HL-60 (cell line): Measurements from ENCODE around the gene USP17L24.
A peak's percentile ranks its signal among the peaks of the same experiment; 100 is the strongest.
"Not testable (repeated sequence)": the region's sequence is repeated elsewhere in the genome, so short reads cannot be mapped to it uniquely, and the experiment has no call there.

Experiments
- DNase-seq, 2 experiments: peaks; one replicate each; pipeline ENCODE4 v3.0.0-alpha.2; 2010 to 2020; ENCODE audit warnings: low read depth in 1 of 2, low spot score in 1 of 2
- H3K27ac ChIP-seq: fragments of 250-450 bp; sonication (Bioruptor Pico); replicated peaks from 2 replicates; pipeline ENCODE4 v1.5.1; 2020; ENCODE audit warnings: mild to moderate bottlenecking, moderate library complexity
- H3K27me3 ChIP-seq: fragments of 250-450 bp; sonication (Bioruptor Pico); 2 replicates; pipeline ENCODE4 v1.5.1; 2021; ENCODE audit warnings: mild to moderate bottlenecking, moderate library complexity; ENCODE audit not compliant: insufficient read depth, poor library complexity, severe bottlenecking
- H3K4me3 ChIP-seq: replicated peaks from 2 replicates; pipeline ENCODE4 v1.5.1; 2011; ENCODE audit warnings: mild to moderate bottlenecking, control low read depth, low read length; ENCODE audit not compliant: insufficient read depth
- long read RNA-seq: library from polyadenylated mRNA; unstranded; transcript quantifications from one replicate; pipeline ENCODE4 v2.0.0, GENCODE V29; 2020

Gene USP17L24
- long read RNA-seq = 0 reads

GRCh38 chr4:9324865-9325264 lies at the start of gene USP17L24:
Gene USP17L24, plus strand, starts transcription at chr4:9325165. Its CDS starts 0 bp downstream, at chr4:9325165.
- not testable (repeated sequence) for DNase-seq, H3K27ac ChIP-seq, H3K27me3 ChIP-seq, H3K4me3 ChIP-seq

- H3K4me3 ChIP-seq, H3K27me3 ChIP-seq, H3K27ac ChIP-seq: not testable (repeated sequence)
- DNase-seq = peak in 1 of 2 experiments; percentile 2
Observed at GRCh38 chr4:9324191-9324590, 774 bp upstream of the USP17L24 start.

GRCh38 chr4:9329611-9330010 lies 4.6 kb downstream of the USP17L24 start, which contains the start of gene USP17L25:
Gene USP17L25, plus strand, starts transcription at chr4:9329911. Its CDS starts 0 bp downstream, at chr4:9329911.
- not testable (repeated sequence) for H3K4me3 ChIP-seq, H3K27me3 ChIP-seq, H3K27ac ChIP-seq, DNase-seq

- H3K27ac ChIP-seq, H3K27me3 ChIP-seq, H3K4me3 ChIP-seq, DNase-seq: not testable (repeated sequence)
Observed at GRCh38 chr4:9334358-9334757, 9.4 kb downstream of the USP17L24 start, which contains the start of gene USP17L26. Gene USP17L26, plus strand, starts transcription at chr4:9334658. Its CDS starts 0 bp downstream, at chr4:9334658.

DNA sequence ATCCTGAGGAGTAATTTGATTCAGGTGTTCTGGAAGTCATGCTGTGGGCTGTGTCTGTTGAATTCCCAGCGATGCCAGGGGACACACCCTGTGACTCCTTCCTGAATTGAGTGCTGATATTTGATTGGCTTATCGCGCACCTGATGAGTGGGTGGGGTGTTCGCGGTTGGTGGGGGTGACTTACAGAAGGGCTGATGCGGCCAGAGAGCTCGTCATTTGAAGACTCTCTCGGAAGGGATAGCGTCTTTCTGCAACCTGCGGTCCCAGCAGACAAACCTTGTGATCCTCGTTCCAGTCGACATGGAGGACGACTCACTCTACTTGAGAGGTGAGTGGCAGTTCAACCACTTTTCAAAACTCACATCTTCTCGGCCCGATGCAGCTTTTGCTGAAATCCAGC lies 14.1 kb downstream of the USP17L24 start, which contains the start of gene USP17L5:
Gene USP17L5 (plus strand): TSS at position 301 of the 400 bp plus-strand sequence. CDS start 0 bp downstream, at position 301.
- not testable (repeated sequence) for H3K27ac ChIP-seq, H3K27me3 ChIP-seq, DNase-seq, H3K4me3 ChIP-seq

DNA sequence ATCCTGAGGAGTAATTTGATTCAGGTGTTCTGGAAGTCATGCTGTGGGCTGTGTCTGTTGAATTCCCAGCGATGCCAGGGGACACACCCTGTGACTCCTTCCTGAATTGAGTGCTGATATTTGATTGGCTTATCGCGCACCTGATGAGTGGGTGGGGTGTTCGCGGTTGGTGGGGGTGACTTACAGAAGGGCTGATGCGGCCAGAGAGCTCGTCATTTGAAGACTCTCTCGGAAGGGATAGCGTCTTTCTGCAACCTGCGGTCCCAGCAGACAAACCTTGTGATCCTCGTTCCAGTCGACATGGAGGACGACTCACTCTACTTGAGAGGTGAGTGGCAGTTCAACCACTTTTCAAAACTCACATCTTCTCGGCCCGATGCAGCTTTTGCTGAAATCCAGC lies 18.9 kb downstream of the USP17L24 start, which contains the start of gene USP17L27:
Gene USP17L27 (plus strand): TSS at position 301 of the 400 bp plus-strand sequence. CDS start 0 bp downstream, at position 301.
- not testable (repeated sequence) for H3K27ac ChIP-seq, H3K27me3 ChIP-seq, DNase-seq, H3K4me3 ChIP-seq

- not testable (repeated sequence) for H3K4me3 ChIP-seq, H3K27me3 ChIP-seq, DNase-seq, H3K27ac ChIP-seq
Observed at GRCh38 chr4:9348593-9348992, 23.6 kb downstream of the USP17L24 start, which contains the start of gene USP17L28. Gene USP17L28, plus strand, starts transcription at chr4:9348893. Its CDS starts 0 bp downstream, at chr4:9348893.

GRCh38 chr4:9350866-9351265 lies 25.9 kb downstream of the USP17L24 start:
- DNase-seq, H3K4me3 ChIP-seq, H3K27ac ChIP-seq, H3K27me3 ChIP-seq: not testable (repeated sequence)

GRCh38 chr4:9353338-9353737 lies 28.4 kb downstream of the USP17L24 start, which contains the start of gene USP17L29:
Gene USP17L29, plus strand, starts transcription at chr4:9353638. Its CDS starts 0 bp downstream, at chr4:9353638.
- H3K27me3 ChIP-seq, H3K27ac ChIP-seq, H3K4me3 ChIP-seq, DNase-seq: not testable (repeated sequence)

DNA sequence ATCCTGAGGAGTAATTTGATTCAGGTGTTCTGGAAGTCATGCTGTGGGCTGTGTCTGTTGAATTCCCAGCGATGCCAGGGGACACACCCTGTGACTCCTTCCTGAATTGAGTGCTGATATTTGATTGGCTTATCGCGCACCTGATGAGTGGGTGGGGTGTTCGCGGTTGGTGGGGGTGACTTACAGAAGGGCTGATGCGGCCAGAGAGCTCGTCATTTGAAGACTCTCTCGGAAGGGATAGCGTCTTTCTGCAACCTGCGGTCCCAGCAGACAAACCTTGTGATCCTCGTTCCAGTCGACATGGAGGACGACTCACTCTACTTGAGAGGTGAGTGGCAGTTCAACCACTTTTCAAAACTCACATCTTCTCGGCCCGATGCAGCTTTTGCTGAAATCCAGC lies 37.9 kb downstream of the USP17L24 start, which contains the start of gene USP17L30:
Gene USP17L30 (plus strand): TSS at position 301 of the 400 bp plus-strand sequence. CDS start 0 bp downstream, at position 301.
- DNase-seq, H3K27me3 ChIP-seq, H3K4me3 ChIP-seq, H3K27ac ChIP-seq: not testable (repeated sequence)
